IMR-90 (cell line): ENCODE results near the gene GLDC. TPM values are rescaled to one million over a fixed set of nuclear protein-coding genes. Genes with fewer than 3 reads are reported as not detected.

Experiments used
- ATAC-seq: fragments of 200-7000 bp; cut with Tn5 transposase; 2 replicates; pipeline ENCODE4 v1.9.1; 2020; ENCODE audit warnings: low read depth, mild to moderate bottlenecking, moderate library complexity
- BruUV-seq: library from RNA; stranded (reverse); fragments of 400-500 nt; replicated peaks from 2 replicates; lab custom pipeline; 2021; lab: Mats Ljungman, UMichigan
- CTCF ChIA-PET: fragments of 300-600 bp; formaldehyde crosslinking; extraction: SDS; loops from one replicate; lab custom pipeline; 2021; ENCODE audit warnings: antibody characterized with exemption; lab: Yijun Ruan, JAX
- POLR2A ChIA-PET: fragments of 300-600 bp; sonication (Branson Sonifier 250); formaldehyde crosslinking; loops from one replicate; lab custom pipeline; 2022; ENCODE audit warnings: antibody characterized with exemption; ENCODE audit not compliant: unreplicated experiment; lab: Charles Lee
- DNase-seq: peaks from one replicate; pipeline ENCODE4 v3.0.0; 2013
- H2AFZ ChIP-seq: replicated peaks from 2 replicates; pipeline ENCODE3; 2013; ENCODE audit warnings: low read length, mild to moderate bottlenecking; ENCODE audit not compliant: poor library complexity
- H2AK5ac ChIP-seq: 2 replicates; pipeline ENCODE4 v1.6.1; 2013; ENCODE audit warnings: low read depth, low read length, inconsistent platforms
- H2AK9ac ChIP-seq: replicated peaks from 2 replicates; pipeline ENCODE3; 2013; ENCODE audit warnings: mild to moderate bottlenecking, low read depth, low read length, moderate library complexity; ENCODE audit not compliant: poor library complexity
- H2BK120ac ChIP-seq: 2 replicates; pipeline ENCODE4 v1.6.1; 2013; ENCODE audit warnings: low read depth, low read length, inconsistent platforms
- H2BK15ac ChIP-seq: 3 replicates; pipeline ENCODE4 v1.6.1; 2013; ENCODE audit warnings: low read depth, low read length, inconsistent platforms
- H2BK20ac ChIP-seq: 2 replicates; pipeline ENCODE4 v1.6.1; 2013; ENCODE audit warnings: low read depth, mild to moderate bottlenecking, inconsistent platforms, low read length, moderate library complexity
- H2BK5ac ChIP-seq: 2 replicates; pipeline ENCODE4 v1.6.1; 2013; ENCODE audit warnings: mild to moderate bottlenecking, low read depth, low read length, inconsistent platforms; ENCODE audit not compliant: poor library complexity, severe bottlenecking
- H3K14ac ChIP-seq: replicated peaks from 2 replicates; pipeline ENCODE4 v1.6.1; 2013; ENCODE audit warnings: low read depth, low read length, inconsistent platforms
- H3K18ac ChIP-seq: 2 replicates; pipeline ENCODE4 v1.6.1; 2013; ENCODE audit warnings: low read depth, low read length, control low read depth
- H3K23ac ChIP-seq: 2 replicates; pipeline ENCODE4 v1.6.1; 2013; ENCODE audit warnings: low read depth, low read length, inconsistent platforms
- H3K27ac ChIP-seq: 2 replicates; pipeline ENCODE4 v1.5.1; 2013; ENCODE audit warnings: mild to moderate bottlenecking, control low read depth, low read length; ENCODE audit not compliant: insufficient read depth
- H3K27me3 ChIP-seq: 2 replicates; pipeline ENCODE4 v1.6.1; 2013; ENCODE audit warnings: low read length; ENCODE audit not compliant: control insufficient read depth, insufficient read depth
- H3K36me3 ChIP-seq: 2 replicates; pipeline ENCODE4 v1.6.1; 2013; ENCODE audit warnings: low read length, mixed read lengths; ENCODE audit not compliant: control insufficient read depth, insufficient read depth
- H3K4ac ChIP-seq: 2 replicates; pipeline ENCODE4 v1.6.1; 2013; ENCODE audit warnings: low read depth, low read length, inconsistent platforms
- H3K4me1 ChIP-seq: 2 replicates; pipeline ENCODE4 v1.6.1; 2013; ENCODE audit warnings: low read length, mixed read lengths; ENCODE audit not compliant: control insufficient read depth, insufficient read depth
- H3K4me2 ChIP-seq: 2 replicates; pipeline ENCODE4 v1.6.1; 2013; ENCODE audit warnings: low read depth, mild to moderate bottlenecking, control low read depth, low read length, moderate library complexity
- H3K4me3 ChIP-seq: 2 replicates; pipeline ENCODE4 v1.5.1; 2013; ENCODE audit warnings: low read depth, mild to moderate bottlenecking, control low read depth, low read length, moderate library complexity; ENCODE audit not compliant: insufficient read depth
- H3K56ac ChIP-seq: 2 replicates; pipeline ENCODE4 v1.6.1; 2013; ENCODE audit warnings: low read length, inconsistent platforms; ENCODE audit not compliant: insufficient read depth; ENCODE audit errors: extremely low read depth
- H3K79me1 ChIP-seq, 2 experiments: 2 replicates each; pipeline ENCODE4 v1.6.1; 2013; ENCODE audit warnings: low read length in 2 of 2, inconsistent platforms in 1 of 2, low read depth in 1 of 2
- H3K9ac ChIP-seq: 2 replicates; pipeline ENCODE4 v1.6.1; 2013; ENCODE audit warnings: low read depth, low read length, control low read depth
- H3K9me1 ChIP-seq: 2 replicates; pipeline ENCODE4 v1.6.1; 2013; ENCODE audit warnings: low read length, inconsistent platforms; ENCODE audit not compliant: insufficient read depth
- H3K9me3 ChIP-seq: 2 replicates; pipeline ENCODE4 v1.6.1; 2013; ENCODE audit warnings: low read length; ENCODE audit not compliant: control insufficient read depth, insufficient read depth
- H4K20me1 ChIP-seq: 2 replicates; pipeline ENCODE4 v1.6.1; 2013; ENCODE audit warnings: low read length, inconsistent platforms; ENCODE audit not compliant: insufficient read depth
- H4K5ac ChIP-seq: 2 replicates; pipeline ENCODE4 v1.6.1; 2013; ENCODE audit warnings: mild to moderate bottlenecking, low read depth, low read length, control low read depth
- H4K8ac ChIP-seq, 2 experiments: 2 replicates each; pipeline ENCODE4 v1.6.1; 2013; ENCODE audit warnings: low read depth in 2 of 2, low read length in 2 of 2, control low read depth in 1 of 2, inconsistent platforms in 1 of 2
- H4K91ac ChIP-seq: 2 replicates; pipeline ENCODE4 v1.6.1; 2013; ENCODE audit warnings: low read depth, low read length, inconsistent platforms; ENCODE audit not compliant: insufficient read depth
- CTCF ChIP-seq: conservative IDR thresholded peaks from 2 replicates; pipeline ENCODE4 v1.5.1; 2012; ENCODE audit warnings: mild to moderate bottlenecking, low read depth, low read length, improper control_type of control experiment
- MAZ ChIP-seq: IDR thresholded peaks from 2 replicates; pipeline ENCODE4 v1.6.1; 2012; ENCODE audit warnings: low read depth, mild to moderate bottlenecking, low read length, improper control_type of control experiment, moderate library complexity, borderline replicate concordance
- POLR2A ChIP-seq: IDR thresholded peaks from 2 replicates; pipeline ENCODE4 v1.6.1; 2012; ENCODE audit warnings: mild to moderate bottlenecking, low read depth, low read length
- RCOR1 ChIP-seq: IDR thresholded peaks from 2 replicates; pipeline ENCODE4 v1.6.1; 2012; ENCODE audit warnings: mild to moderate bottlenecking, low read length, improper control_type of control experiment; ENCODE audit not compliant: insufficient replicate concordance
- WGBS, 2 experiments: methylation state at CpG; one replicate each; pipeline versions ENCODE4 v1.1.5 to v1.1.7; 2013; ENCODE audit warnings: missing lambda C conversion rate in 2 of 2; ENCODE audit not compliant: insufficient read length in 1 of 2; ENCODE audit errors: extremely low coverage in 2 of 2; 5-methylcytosine and 5-hydroxymethylcytosine counted together
- dilution Hi-C: fragments of 300-500 bp; cut with HindIII; formaldehyde crosslinking; loops from one replicate; pipeline ENCODE4 v1.14.3; 2018; ENCODE audit warnings: low sequenced_read_pairs; ENCODE audit not compliant: unreplicated experiment
- in situ Hi-C: fragments of 300-500 bp; cut with MboI; formaldehyde crosslinking; loops from 3 replicates; pipeline ENCODE4 v1.14.3; 2019; ENCODE audit warnings: low sequenced_read_pairs, inconsistent platforms, mixed read lengths
- intact Hi-C: fragments of 100-400 bp; cut with micrococcal nuclease; formaldehyde crosslinking; loops from 2 replicates; pipeline ENCODE4 v1.10.0; 2022
- polyA plus RNA-seq, 3 experiments: library from polyadenylated mRNA; depleted of rRNA; stranded (reverse); fragments of >200 nt; gene quantifications; 2 replicates each; pipeline ENCODE4 v1.2.3, GENCODE V29; 2012; ENCODE audit warnings: low replicate concordance in 1 of 3
- total RNA-seq: library from RNA; depleted of rRNA; stranded (reverse); fragments of >200 nt; gene quantifications from 2 replicates; pipeline ENCODE4 v1.2.3, GENCODE V29; 2012
- TF ChIP-seq, protein P1 (sequence below): fragments of 150-350 bp; IDR thresholded peaks from 2 replicates; pipeline ENCODE4 v1.6.1; 2016; ENCODE audit warnings: low read depth, mild to moderate bottlenecking, low read length, moderate library complexity, borderline replicate concordance

Gene GLDC
- total and polyA plus RNA-seq, 2 of the 4 experiments (the other 2 are of a cell fraction) = 0.36 to 0.50 TPM

DNA sequence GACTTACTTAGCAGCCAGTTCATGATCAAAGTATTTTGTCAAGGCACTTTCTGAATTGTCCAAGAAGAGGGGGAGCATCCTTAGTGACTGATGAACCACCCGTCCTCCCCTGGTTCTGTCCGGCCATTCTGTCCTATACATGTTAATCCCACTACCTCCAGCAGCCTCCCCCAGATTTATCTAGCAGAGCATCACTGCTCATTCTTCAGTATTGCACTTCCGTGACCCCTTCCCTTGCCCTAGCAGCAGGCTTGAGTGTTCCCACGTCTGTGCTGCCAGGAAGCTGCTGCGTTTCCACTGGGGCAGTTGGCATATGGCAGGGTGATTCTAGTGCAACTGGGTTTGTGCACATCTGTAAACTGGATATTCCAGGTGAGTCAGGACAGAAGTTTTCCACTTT lies 4.5 kb downstream of the GLDC start:
- TF ChIP-seq, protein P1, sequence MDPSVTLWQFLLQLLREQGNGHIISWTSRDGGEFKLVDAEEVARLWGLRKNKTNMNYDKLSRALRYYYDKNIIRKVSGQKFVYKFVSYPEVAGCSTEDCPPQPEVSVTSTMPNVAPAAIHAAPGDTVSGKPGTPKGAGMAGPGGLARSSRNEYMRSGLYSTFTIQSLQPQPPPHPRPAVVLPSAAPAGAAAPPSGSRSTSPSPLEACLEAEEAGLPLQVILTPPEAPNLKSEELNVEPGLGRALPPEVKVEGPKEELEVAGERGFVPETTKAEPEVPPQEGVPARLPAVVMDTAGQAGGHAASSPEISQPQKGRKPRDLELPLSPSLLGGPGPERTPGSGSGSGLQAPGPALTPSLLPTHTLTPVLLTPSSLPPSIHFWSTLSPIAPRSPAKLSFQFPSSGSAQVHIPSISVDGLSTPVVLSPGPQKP = no peak
- TF ChIP-seq MAZ (no peak), CTCF (no peak), RCOR1 (no peak), POLR2A (no peak)
- no peak overlapping the region for H3K23ac ChIP-seq
- H3K4me2 ChIP-seq = no peak overlapping the region
- POLR2A ChIA-PET = no interaction called here
- no peak overlapping the region for H3K4me3 ChIP-seq
- WGBS, 2 experiments = no CpG with 5 or more reads among the region's 5 CpGs
- H2BK20ac ChIP-seq = no peak overlapping the region
- no peak overlapping the region for H4K5ac ChIP-seq
- H2BK5ac ChIP-seq = no peak overlapping the region
- no peak overlapping the region for H2AFZ ChIP-seq
- dilution Hi-C loops = no loop called here
- H3K36me3 ChIP-seq = no peaks in the 10 kb centered on the region
- H3K9me3 ChIP-seq = no peaks in the 10 kb centered on the region
- no TSS peak for BruUV-seq
- no peak overlapping the region for H4K8ac ChIP-seq
- H3K56ac ChIP-seq = no peak overlapping the region
- CTCF ChIA-PET = no interaction called here
- no peak overlapping the region for H2AK9ac ChIP-seq
- intact Hi-C loops = no loop called here
- no peak overlapping the region for H3K14ac ChIP-seq
- no peak overlapping the region for H3K27ac ChIP-seq
- H3K9ac ChIP-seq = no peak overlapping the region
- no peaks in the 10 kb centered on the region; the same call in 1 of the 2 replicates for H3K4me1 ChIP-seq
- peaks cover 43% of the 10 kb centered on the region for H3K27me3 ChIP-seq
- H2BK15ac ChIP-seq = no peak overlapping the region
- H3K18ac ChIP-seq = no peak overlapping the region
- H2BK120ac ChIP-seq = no peak overlapping the region
- H3K79me1 ChIP-seq = no peaks in the 10 kb centered on the region
- H2AK5ac ChIP-seq = no peak overlapping the region
- no peaks in the 10 kb centered on the region for H4K20me1 ChIP-seq
- in situ Hi-C loops = no loop called here
- ATAC-seq (no peak), DNase-seq (no peak)
- no peak overlapping the region for H3K4ac ChIP-seq
- H3K9me1 ChIP-seq = no peaks in the 10 kb centered on the region
- H4K91ac ChIP-seq = no peak overlapping the region
